ENCODE data around the gene HIP1R.
"Not testable (repeated sequence)": the region's sequence is repeated elsewhere in the genome, so short reads cannot be mapped to it uniquely, and the experiment has no call there.

The HIP1R gene

DNA sequence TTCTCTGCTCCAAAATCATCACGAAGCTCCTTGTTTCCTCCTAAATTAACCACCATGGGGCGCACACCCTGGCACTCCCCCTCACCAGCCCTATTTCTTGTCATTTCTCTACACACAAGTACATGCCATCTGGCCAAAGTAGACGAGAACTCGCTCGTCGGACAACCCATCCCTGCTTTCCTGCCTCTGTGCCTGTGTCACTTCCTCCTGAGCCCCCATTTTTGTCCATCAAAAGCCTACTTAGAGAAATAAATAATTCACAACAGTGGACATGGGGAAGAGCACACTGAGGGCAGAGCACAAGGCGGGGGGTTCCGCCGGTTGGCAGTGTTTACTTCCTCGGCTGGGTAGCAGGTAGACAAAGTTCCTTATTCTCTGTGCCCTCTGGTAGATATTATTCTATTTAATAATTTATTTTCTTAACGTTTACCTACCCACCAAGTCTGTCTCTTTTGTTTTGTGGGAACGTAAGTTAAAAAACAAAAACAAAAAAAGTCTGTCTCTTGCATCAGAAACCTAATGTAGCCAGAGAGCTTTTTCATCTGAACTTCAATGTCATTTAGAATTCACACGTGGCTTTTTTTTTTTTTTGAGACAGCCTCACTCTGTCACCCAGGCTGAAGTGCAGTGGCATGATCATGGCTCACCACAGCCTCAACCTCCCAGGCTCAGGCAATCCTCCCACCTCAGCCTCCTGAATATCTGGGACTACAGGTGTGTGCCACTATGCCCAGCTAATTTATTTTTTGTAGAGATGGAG is 54.7 kb downstream of the HIP1R start:
- Histone ChIP-seq H3K4me2 (ENCODE audit: insufficient read depth, low read length) (peak overlapping the region; percentile 64), H3K27me3 (ENCODE audit: insufficient read depth, low read length, poor library complexity) (no peaks in the 10 kb centered on the region), H3K4me3 (ENCODE audit: low read depth in 1 of 2, low read length in 2 of 2) (no peak overlapping the region), H3K4me1 (ENCODE audit: insufficient read depth, low read length) (peaks cover 91% of the 10 kb centered on the region), H3K36me3 (ENCODE audit: insufficient read depth, low read length) (peaks cover 5% of the 10 kb centered on the region; the same call in 1 of the 2 replicates), H3K9me3 (ENCODE audit: insufficient read depth, low read length, severe bottlenecking) (no peaks in the 10 kb centered on the region), H3K79me2 (ENCODE audit: insufficient read depth, low read length) (peaks cover 87% of the 10 kb centered on the region), H3K27ac (ENCODE audit: low read length) (peak overlapping the region; percentile 52; the same call in 1 of the 2 replicates), H3K9ac (ENCODE audit: low read depth, low read length) (no peak overlapping the region), H4K20me1 (ENCODE audit: insufficient read depth, low read length) (peaks cover 41% of the 10 kb centered on the region), H2AFZ (ENCODE audit: low read depth, low read length) (no peak overlapping the region)
- DNase-seq (no peak), ATAC-seq (ENCODE audit: insufficient read depth, low read depth) (no peak)
- TF ChIP-seq, protein P1, sequence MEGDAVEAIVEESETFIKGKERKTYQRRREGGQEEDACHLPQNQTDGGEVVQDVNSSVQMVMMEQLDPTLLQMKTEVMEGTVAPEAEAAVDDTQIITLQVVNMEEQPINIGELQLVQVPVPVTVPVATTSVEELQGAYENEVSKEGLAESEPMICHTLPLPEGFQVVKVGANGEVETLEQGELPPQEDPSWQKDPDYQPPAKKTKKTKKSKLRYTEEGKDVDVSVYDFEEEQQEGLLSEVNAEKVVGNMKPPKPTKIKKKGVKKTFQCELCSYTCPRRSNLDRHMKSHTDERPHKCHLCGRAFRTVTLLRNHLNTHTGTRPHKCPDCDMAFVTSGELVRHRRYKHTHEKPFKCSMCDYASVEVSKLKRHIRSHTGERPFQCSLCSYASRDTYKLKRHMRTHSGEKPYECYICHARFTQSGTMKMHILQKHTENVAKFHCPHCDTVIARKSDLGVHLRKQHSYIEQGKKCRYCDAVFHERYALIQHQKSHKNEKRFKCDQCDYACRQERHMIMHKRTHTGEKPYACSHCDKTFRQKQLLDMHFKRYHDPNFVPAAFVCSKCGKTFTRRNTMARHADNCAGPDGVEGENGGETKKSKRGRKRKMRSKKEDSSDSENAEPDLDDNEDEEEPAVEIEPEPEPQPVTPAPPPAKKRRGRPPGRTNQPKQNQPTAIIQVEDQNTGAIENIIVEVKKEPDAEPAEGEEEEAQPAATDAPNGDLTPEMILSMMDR (IDR thresholded peaks at IDR 0.05; ENCODE audit: borderline replicate concordance, extremely low read depth, low read length, poor library complexity, severe bottlenecking), result peak; percentile 16
- no peak for TF ChIP-seq EZH2 (IDR thresholded peaks at IDR 0.05; ENCODE audit: borderline replicate concordance, low read depth, low read length, severe bottlenecking)

DNA sequence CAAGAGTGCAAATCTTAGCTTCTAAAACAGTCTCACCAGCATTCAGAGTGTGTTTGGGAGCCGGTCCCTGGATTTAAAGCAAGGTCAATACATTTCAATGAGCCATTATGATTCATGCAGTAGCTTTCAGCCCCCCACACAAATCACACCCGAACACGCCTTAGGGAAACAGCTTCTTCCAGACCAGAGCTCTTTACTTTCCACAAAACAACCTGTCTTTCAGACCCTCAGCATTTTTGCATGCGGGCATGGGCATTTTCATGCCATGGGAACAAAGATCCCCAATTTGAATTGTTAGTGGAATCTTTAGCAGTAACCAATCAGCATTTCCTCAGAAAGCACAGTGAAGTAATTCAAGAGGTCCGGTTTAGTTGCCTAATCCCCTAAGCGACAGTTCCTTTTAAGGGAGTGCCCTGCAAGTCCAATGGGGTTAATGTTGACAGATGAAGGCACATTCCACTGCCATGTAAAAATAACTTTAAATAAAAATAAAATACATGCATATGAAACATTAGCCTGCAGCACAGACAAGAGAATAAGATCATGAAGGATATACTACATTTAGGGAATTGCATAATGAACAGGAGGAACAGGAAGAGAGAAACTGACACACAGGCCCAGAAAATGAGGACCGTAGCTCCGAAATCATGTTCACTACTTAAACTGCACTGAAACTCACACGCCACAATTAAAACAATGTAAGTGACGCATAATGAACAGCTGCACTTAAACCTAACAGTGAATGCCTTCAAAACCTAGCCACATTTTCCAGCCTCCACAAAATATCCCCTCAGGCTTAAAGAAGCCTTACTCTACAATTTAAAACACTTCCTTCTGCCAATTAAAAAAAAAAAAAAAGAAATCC is 56.6 kb downstream of the HIP1R start:
- Histone ChIP-seq H3K4me3 (ENCODE audit: low read depth in 1 of 2, low read length in 2 of 2) (no peak overlapping the region), H3K79me2 (ENCODE audit: insufficient read depth, low read length) (peaks cover 88% of the 10 kb centered on the region), H2AFZ (ENCODE audit: low read depth, low read length) (no peak overlapping the region), H3K36me3 (ENCODE audit: insufficient read depth, low read length) (peaks cover 5% of the 10 kb centered on the region; the same call in 1 of the 2 replicates), H3K4me2 (ENCODE audit: insufficient read depth, low read length) (peak overlapping the region; percentile 11; the same call in 1 of the 2 replicates), H3K9me3 (ENCODE audit: insufficient read depth, low read length, severe bottlenecking) (no peaks in the 10 kb centered on the region), H4K20me1 (ENCODE audit: insufficient read depth, low read length) (peaks cover 34% of the 10 kb centered on the region), H3K9ac (ENCODE audit: low read depth, low read length) (no peak overlapping the region), H3K27me3 (ENCODE audit: insufficient read depth, low read length, poor library complexity) (no peaks in the 10 kb centered on the region), H3K4me1 (ENCODE audit: insufficient read depth, low read length) (peaks cover 96% of the 10 kb centered on the region), H3K27ac (ENCODE audit: low read length) (no peak overlapping the region)
- TF ChIP-seq, protein P1 (IDR thresholded peaks at IDR 0.05; ENCODE audit: borderline replicate concordance, extremely low read depth, low read length, poor library complexity, severe bottlenecking), result no peak
- TF ChIP-seq EZH2 (IDR thresholded peaks at IDR 0.05; ENCODE audit: borderline replicate concordance, low read depth, low read length, severe bottlenecking), result no peak
- no peak for ATAC-seq (ENCODE audit: insufficient read depth, low read depth)
- DNase-seq, result no peak

DNA sequence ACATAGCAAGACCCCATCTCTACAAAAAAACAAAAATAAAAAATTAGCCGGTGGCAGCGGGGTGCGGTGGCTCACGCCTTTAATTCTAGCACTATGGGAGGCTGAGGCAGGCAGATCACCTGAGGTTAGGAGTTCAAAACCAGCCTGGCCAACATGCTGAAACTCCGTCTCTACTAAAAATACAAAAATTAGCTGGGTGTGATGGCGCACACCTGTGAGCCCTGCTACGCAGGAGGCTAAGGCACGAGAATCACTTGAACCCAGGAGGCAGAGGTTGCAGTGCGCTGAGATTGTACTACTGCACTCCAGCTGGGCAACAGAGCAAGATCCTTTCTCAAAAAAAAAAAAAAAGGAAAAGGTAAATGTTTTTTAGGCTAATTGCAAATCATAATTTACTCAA is 57.5 kb downstream of the HIP1R start:
- H4K20me1 ChIP-seq (ENCODE audit: insufficient read depth, low read length), result peaks cover 27% of the 10 kb centered on the region
- H3K9me3 ChIP-seq (ENCODE audit: insufficient read depth, low read length, severe bottlenecking); H2AFZ ChIP-seq (ENCODE audit: low read depth, low read length); ATAC-seq (ENCODE audit: insufficient read depth, low read depth); H3K4me3 ChIP-seq (ENCODE audit: low read depth in 1 of 2, low read length in 2 of 2); DNase-seq; H3K27me3 ChIP-seq (ENCODE audit: insufficient read depth, low read length, poor library complexity); H3K27ac ChIP-seq (ENCODE audit: low read length); H3K9ac ChIP-seq (ENCODE audit: low read depth, low read length); H3K36me3 ChIP-seq (ENCODE audit: insufficient read depth, low read length); H3K4me2 ChIP-seq (ENCODE audit: insufficient read depth, low read length): not testable (repeated sequence)
- H3K79me2 ChIP-seq (ENCODE audit: insufficient read depth, low read length), result peaks cover 84% of the 10 kb centered on the region
- peaks cover 93% of the 10 kb centered on the region for H3K4me1 ChIP-seq (ENCODE audit: insufficient read depth, low read length)

Data from DND-41 (cell line).